Bronchial epithelial cell (primary cell): Measurements from ENCODE around the gene TMPRSS4. TPM values are rescaled to one million over a fixed set of nuclear protein-coding genes. Genes with fewer than 3 reads are reported as not detected.

Source experiments
- DNase-seq: peaks from one replicate; pipeline ENCODE4 v3.0.0-alpha.2; 2010; ENCODE audit warnings: low read depth
- FAIRE-seq: peaks from 2 replicates; lab custom pipeline; 2011; peaks lifted over from hg19 to GRCh38; lab: Jason Lieb, UNC
- H3K27me3 ChIP-seq: 2 replicates; pipeline ENCODE4 v1.5.1; 2011; ENCODE audit warnings: low read length; ENCODE audit not compliant: control insufficient read depth, insufficient read depth
- H3K36me3 ChIP-seq: 2 replicates; pipeline ENCODE4 v1.5.1; 2011; ENCODE audit warnings: low read length; ENCODE audit not compliant: control insufficient read depth, insufficient read depth
- H3K4me3 ChIP-seq: 2 replicates; pipeline ENCODE4 v1.5.1; 2011; ENCODE audit warnings: mild to moderate bottlenecking, low read depth, low read length, control low read depth
- total RNA-seq: library from RNA; depleted of rRNA; stranded (reverse); fragments of >200 nt; gene quantifications from 2 replicates; pipeline ENCODE4 v1.2.1, GENCODE V29; 2014
- TF ChIP-seq, protein P1 (sequence below): IDR thresholded peaks from 2 replicates; pipeline ENCODE4 v1.5.1; 2011; ENCODE audit warnings: mild to moderate bottlenecking, moderate library complexity, low read length, control low read depth, inconsistent platforms; ENCODE audit not compliant: insufficient read depth, severe bottlenecking

Gene TMPRSS4
- total RNA-seq, 1 donor from 2014 or later, result 42.4 TPM

DNA sequence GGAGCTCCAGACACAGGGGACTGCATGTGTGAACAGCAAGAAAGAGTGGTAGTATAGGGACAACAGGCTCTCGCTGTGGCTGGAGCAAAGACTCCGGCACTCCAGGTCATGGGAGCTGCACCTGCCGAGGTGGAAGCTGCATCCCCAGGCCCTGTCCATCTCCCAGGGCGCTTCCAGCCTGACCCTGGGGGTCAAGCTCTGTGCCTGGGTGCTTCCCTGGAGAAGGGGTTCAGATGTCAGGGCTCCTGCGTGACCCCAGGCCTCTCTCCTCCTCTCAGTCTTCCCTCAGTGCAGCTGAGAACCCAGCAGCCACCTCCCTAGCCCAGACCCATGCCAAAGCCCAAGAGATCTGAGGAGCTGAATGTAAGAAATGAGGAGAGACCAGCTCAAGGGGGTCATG is 3.4 kb downstream of the TMPRSS4 start:
- TF ChIP-seq, protein P1, sequence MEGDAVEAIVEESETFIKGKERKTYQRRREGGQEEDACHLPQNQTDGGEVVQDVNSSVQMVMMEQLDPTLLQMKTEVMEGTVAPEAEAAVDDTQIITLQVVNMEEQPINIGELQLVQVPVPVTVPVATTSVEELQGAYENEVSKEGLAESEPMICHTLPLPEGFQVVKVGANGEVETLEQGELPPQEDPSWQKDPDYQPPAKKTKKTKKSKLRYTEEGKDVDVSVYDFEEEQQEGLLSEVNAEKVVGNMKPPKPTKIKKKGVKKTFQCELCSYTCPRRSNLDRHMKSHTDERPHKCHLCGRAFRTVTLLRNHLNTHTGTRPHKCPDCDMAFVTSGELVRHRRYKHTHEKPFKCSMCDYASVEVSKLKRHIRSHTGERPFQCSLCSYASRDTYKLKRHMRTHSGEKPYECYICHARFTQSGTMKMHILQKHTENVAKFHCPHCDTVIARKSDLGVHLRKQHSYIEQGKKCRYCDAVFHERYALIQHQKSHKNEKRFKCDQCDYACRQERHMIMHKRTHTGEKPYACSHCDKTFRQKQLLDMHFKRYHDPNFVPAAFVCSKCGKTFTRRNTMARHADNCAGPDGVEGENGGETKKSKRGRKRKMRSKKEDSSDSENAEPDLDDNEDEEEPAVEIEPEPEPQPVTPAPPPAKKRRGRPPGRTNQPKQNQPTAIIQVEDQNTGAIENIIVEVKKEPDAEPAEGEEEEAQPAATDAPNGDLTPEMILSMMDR, result no peak
- FAIRE-seq (peak; percentile 50), DNase-seq (no peak)
- Histone ChIP-seq H3K4me3 (no peak overlapping the region), H3K36me3 (no peaks in the 10 kb centered on the region), H3K27me3 (no peaks in the 10 kb centered on the region)

DNA sequence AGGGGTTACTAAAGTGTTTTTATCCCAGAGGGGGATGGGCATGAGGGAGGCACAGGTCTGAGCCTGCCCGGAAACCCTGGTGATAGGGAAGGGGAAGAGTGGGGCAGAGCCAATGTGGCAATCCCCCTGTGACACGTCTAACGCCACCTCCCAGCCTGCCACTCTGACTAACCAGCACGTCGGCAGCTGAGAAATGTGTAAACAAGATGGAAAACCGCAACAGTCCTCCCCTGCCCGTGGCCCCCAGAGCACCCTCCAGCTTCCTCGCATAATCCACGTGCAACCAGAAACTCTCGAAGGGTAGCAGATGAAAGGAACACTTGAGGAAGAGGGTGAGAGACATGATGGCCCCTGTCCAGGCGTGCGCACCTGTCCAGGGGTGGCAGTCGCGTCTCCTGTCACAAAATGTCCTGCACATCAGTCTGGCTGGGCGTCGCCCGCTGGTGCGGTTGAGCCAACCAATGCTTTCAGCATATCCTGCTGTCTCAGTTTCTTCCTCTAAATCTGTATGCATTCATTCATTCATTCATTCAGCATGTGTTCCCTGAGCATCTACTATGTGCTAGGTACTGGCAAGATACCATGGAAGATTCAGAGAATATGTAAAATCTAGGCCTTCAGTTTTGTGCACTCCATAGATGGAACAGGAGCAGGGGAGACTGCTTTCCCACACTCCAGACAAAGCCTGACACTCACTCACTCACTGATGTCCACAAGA is 4.5 kb downstream of the TMPRSS4 start:
- peak; percentile 87 for DNase-seq

DNA sequence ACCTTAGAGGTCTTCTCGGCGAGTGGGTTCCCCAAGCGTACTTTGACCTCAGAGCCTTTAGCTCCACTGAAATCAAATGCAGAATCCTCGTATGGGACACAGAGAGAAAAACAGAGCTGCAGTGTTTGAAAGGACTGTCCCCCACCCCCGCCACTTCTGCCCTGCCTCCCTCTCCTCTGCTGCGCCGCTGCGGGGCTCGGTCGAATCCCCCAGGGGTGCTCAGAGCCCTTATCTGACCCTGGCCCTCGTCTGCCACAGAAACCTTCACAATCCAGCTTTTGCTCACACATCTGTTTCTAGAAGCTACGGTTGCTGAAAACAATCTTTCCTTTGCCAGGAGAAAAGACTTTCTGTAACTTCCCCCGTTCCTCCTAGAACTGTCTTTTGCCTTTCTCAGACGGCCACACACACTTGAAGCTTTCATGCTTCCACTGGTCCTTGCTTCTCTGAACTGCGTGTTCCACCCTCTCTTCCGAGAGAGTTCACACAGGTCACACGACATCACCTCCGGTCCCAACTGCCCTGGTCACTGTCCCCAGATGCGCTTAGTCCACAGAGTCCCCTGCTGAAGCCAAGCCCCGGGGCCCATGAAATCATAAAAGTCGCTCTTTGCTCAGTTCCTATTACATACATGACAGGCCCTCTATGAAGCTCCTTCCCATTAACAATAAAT is 6.1 kb downstream of the TMPRSS4 start:
- Histone ChIP-seq H3K27me3 (no peaks in the 10 kb centered on the region), H3K4me3 (no peak overlapping the region), H3K36me3 (no peaks in the 10 kb centered on the region)
- DNase-seq (no peak), FAIRE-seq (peak; percentile 23)
- TF ChIP-seq, protein P1, result no peak

More for the DNA sequence above, 4.5 kb downstream of the TMPRSS4 start:
- Histone ChIP-seq H3K4me3 (no peak overlapping the region), H3K27me3 (no peaks in the 10 kb centered on the region), H3K36me3 (no peaks in the 10 kb centered on the region)
- FAIRE-seq, result no peak
- TF ChIP-seq, protein P1, result no peak

DNA sequence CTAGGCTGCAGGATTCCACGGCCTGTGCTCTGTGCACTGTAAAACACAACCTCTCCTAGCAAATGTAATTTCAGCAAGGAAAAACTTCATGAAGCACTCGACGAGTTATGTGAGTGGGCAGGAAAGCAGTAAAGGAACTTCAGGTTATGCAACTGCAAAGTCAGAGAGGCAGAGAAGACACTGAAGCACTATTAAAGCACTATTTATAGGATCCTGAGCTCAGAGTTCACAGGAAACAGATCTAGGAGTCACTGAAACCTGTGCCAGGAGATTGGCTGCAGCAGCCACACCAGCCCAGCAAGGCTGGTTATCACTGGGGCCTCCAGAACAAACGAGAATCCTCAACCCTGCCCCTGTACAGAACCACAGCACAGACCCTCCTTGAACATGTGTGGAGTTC is 7.4 kb downstream of the TMPRSS4 start:
- no peak for FAIRE-seq
- H3K4me3 ChIP-seq, result no peak overlapping the region
- TF ChIP-seq, protein P1, result no peak
- peak; percentile 83 for DNase-seq
- H3K36me3 ChIP-seq, result no peaks in the 10 kb centered on the region
- H3K27me3 ChIP-seq, result no peaks in the 10 kb centered on the region

DNA sequence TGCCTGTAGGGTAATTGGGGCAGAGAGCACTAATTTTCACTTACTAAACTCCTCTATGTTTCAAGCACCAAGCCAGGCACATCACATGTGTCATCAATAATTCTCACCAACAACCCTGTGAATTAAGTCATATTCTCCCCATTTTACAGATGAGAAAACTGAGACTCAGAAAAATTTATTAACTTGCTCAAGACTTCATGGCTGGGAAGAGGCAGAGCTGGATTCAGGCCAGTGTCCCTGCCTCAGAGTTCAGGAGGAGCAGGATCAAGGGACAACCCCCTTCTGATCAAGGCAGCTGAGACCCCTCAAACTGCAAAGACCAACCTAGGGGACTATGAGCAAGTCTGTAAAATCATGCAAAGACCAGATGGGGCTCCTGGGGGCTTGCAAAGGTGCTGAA is 7.8 kb downstream of the TMPRSS4 start:
- TF ChIP-seq, protein P1, result no peak
- no peak for DNase-seq
- no peak overlapping the region for H3K4me3 ChIP-seq
- no peaks in the 10 kb centered on the region for H3K27me3 ChIP-seq
- no peaks in the 10 kb centered on the region for H3K36me3 ChIP-seq
- FAIRE-seq, result no peak
